AG09309 (cell line): Measurements from ENCODE around the gene TBX18.

Experiments used
- DNase-seq: peaks from one replicate; pipeline ENCODE4 v3.0.0-alpha.2; 2010; ENCODE audit warnings: low read depth
- H3K4me3 ChIP-seq: 2 replicates; pipeline ENCODE4 v1.5.1; 2011; ENCODE audit warnings: mild to moderate bottlenecking, low read depth, low read length, moderate library complexity; ENCODE audit not compliant: control insufficient read depth
- CTCF ChIP-seq: IDR thresholded peaks from 2 replicates; pipeline ENCODE4 v1.5.1; 2011; ENCODE audit warnings: mild to moderate bottlenecking, low read depth, low read length, inconsistent platforms; ENCODE audit not compliant: insufficient read depth, control insufficient read depth; ENCODE audit errors: missing control alignments

The TBX18 gene

DNA sequence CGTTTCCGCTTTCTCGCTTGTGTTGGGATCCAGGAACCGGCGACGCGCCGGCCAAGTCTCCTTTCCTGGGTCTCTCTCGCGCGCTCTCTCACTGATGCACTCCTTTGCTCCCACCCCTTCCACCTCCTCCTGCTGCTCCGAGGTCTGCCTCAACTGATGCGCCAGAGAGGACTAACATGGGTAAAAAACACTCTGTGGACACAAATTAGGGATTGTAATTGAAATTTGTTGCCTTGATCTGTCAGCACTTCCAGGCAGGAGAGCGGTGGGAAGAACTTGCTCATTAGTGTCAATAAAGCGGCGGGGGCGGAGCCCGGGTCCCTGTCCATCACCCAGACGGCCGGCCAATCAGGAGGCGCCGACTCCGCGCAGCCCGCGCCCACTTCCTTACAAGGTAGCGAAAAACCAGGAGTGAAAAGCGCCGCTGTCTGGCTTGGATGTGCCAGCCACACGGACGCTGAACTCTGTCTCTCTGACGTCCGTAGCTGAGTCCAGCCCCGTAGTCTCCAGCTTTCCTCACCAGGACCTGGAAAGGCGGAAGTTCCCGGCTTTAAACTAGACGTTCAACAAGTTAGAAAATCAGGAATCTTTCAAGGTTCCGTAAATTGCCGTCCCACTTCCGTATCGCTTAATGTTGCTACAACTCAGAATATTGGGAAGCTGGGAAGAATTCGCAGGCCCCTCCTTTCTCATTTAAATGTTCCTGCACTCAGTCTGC, at the start of gene TBX18:
TBX18 (minus strand) TSS at position 267 of the 718 bp plus-strand sequence. CDS start 417 bp downstream, outside the sequence.
- peak; percentile 98 for DNase-seq
- peak within 1 kb of the TSS; percentile 61 for H3K4me3 ChIP-seq
- TF ChIP-seq CTCF = no peak

DNA sequence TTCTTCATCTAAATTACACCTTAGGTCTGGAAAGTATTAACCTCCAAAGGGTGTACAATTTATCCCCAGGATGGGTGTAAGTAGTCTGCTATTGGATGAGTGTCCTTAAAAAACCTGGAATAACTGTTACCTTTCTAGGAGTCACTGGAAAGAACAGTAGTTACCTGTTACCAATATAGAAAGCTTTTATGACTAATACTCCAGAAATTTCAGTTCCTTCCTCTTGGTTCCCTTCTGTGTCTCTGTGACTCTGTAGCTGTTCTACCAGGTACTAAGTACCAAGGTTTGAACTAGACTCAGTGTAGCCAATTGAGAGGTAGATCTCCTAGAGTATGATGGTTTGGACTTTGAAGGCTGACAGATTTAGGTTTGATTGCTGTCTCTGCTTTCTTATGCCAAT, 47.0 kb upstream of the TBX18 start:
- DNase-seq = no peak
- TF ChIP-seq CTCF = no peak
- no peak overlapping the region for H3K4me3 ChIP-seq

GRCh38 chr6:84809455-84809854, 45.1 kb upstream of the TBX18 start:
- TF ChIP-seq CTCF = no peak
- H3K4me3 ChIP-seq = no peak overlapping the region
- DNase-seq = no peak

DNA sequence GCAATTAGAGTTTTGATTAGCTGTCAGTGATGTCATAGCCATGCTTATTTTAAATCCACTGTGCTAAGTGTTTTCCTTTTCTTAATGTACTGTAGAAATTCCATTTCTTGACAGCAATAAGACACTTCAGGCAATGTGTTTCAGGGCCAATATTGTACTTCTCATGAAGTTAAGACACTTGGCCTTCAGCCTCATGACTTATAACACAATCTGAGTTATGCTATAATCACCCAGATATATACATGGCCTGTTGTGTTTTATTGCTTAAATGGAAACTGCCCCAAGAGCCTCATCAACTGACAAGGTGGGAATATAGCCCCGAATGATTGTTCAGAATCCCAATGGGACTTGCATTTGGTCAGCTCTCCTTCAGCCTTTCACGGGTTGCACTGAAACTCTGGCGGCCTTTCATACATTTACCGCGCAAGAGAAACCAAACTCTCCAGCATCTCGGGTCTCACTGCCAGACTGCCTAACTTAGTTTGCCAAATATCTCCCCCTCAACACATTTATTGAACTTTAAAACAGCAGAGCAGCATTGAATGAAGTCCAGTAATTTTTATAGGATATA, 44.2 kb upstream of the TBX18 start:
- no peak for TF ChIP-seq CTCF
- no peak for DNase-seq
- no peak overlapping the region for H3K4me3 ChIP-seq

- H3K4me3 ChIP-seq = no peak overlapping the region
- no peak for TF ChIP-seq CTCF
- no peak for DNase-seq
Measured at GRCh38 chr6:84805145-84805544, 40.7 kb upstream of the TBX18 start.

DNA sequence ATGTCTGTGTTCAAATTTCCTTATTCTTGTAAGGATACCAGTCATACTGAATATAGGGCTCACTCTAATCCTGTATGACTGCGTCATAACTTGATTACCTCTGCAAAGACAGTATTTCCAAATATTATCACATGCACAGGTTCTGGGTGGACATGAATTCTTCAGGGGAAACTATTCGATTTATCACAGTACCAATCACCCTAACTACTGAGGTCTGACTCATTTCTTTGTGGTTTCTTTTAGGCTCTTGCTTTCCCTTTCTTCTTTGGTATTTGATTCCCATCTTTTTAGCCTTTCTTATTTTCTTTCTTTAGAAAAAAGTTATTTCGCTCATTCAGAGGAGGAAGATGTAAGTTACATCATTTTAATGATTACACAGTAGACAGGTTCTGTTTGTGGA, 40.3 kb upstream of the TBX18 start:
- no peak overlapping the region for H3K4me3 ChIP-seq
- DNase-seq = no peak
- TF ChIP-seq CTCF = no peak
